ENCODE results near the gene RTN4RL1.

GRCh38 chr17:1890758-1891450 lies 134.2 kb downstream of the RTN4RL1 start:
- TF ChIP-seq, protein P1, sequence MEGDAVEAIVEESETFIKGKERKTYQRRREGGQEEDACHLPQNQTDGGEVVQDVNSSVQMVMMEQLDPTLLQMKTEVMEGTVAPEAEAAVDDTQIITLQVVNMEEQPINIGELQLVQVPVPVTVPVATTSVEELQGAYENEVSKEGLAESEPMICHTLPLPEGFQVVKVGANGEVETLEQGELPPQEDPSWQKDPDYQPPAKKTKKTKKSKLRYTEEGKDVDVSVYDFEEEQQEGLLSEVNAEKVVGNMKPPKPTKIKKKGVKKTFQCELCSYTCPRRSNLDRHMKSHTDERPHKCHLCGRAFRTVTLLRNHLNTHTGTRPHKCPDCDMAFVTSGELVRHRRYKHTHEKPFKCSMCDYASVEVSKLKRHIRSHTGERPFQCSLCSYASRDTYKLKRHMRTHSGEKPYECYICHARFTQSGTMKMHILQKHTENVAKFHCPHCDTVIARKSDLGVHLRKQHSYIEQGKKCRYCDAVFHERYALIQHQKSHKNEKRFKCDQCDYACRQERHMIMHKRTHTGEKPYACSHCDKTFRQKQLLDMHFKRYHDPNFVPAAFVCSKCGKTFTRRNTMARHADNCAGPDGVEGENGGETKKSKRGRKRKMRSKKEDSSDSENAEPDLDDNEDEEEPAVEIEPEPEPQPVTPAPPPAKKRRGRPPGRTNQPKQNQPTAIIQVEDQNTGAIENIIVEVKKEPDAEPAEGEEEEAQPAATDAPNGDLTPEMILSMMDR (IDR thresholded peaks at IDR 0.05; ENCODE audit: insufficient read depth, low read depth, low read length), result no peak
- TF ChIP-seq EZH2 (IDR thresholded peaks at IDR 0.05; ENCODE audit: insufficient read depth, low read length), result no peak

All from astrocyte (in vitro differentiated cells and primary cell).